ENCODE results near the gene PPP1R1C.

GRCh38 chr2:182067393-182067792, 81.7 kb downstream of the PPP1R1C start:
- TF ChIP-seq CTCF (IDR thresholded peaks at IDR 0.05) (no peak), POLR2AphosphoS5 (IDR thresholded peaks at IDR 0.05) (no peak), EP300 (IDR thresholded peaks at IDR 0.05) (no peak)
